ENCODE results near the gene CAMSAP3.
"Not testable (repeated sequence)": the region's sequence is repeated elsewhere in the genome, so short reads cannot be mapped to it uniquely, and the experiment has no call there.

CAMSAP3 gene

DNA sequence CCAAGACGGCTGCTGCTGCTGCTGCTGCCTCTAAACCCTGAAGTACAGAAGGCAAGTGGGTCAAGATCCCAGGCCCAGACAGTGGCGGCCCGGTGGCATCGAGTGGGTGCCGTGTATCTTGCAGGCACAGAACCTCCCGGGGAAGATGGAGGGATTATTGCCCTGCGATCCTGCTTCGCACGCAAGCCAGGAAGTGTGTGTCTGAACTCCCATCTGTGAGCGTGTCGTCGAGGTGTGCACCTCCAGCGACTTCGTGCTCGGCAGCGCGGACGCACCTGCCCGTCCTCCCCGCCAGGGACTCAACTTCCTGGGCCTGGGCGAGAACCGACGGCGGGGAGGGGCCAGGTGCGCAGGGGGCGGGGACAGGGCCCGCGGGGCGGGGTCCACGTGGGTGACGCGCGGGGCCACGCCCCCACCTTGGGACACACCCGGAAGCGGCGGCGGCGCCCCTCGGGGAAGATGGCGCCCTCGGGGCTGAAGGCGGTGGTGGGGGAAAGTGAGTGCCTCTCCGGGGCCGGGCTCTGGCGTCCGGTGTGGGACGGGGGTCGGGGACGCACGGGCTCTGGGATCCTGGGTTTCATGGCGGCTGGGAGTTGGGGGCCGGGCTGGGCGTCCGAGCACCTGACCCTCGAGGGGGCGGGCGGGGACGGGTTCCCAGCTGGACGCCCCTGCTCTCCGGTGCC is 41.2 kb downstream of the CAMSAP3 start, which contains the start of gene STXBP2:
STXBP2 (plus strand) TSS at position 420 of the 683 bp plus-strand sequence; CDS start at position 460, 40 bp downstream.
- DNase-seq = peak; percentile 75

DNA sequence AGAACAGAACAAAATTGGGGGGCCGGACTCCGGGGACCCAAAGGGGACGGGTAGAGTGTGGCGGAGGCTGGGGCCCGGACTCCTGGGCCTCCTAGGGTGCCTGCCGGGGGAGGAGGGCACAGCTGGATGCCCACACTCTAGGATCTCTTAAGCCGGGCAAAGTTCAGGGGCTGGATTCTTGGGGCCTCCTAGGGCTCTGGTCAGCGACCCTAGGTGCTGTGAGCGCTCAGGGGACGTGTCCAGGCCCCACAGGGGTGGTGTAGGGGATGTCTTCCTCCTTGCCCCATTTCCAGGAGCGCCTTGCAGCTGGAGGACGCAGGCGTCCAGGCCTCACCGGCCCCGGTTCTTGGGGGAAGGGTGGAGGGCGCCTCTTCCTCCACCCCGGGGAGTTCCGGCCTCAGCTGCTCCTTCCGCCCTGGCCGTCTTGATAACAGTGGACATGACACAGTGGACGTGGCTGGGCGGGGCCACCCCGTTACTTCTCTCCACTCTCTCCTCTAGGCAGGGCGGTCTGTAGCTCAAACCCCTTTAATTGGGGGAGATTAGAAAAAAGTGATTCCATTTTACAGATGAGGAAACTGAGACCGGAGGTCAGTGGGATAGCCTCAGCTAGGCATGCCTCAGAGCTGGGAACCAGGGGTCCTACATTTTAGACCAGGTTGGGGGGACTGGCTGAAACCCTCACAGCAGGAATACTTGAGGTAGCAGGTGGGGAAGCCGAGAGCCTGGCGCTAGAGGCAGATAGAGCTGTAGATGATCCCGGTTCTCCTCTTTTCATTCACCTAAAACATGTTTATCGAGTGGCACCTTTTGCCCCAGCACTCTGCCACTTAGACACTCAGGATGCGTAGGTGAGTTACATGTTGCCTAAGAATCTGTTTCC is 42.0 kb downstream of the CAMSAP3 start:
- no peak for DNase-seq

DNA sequence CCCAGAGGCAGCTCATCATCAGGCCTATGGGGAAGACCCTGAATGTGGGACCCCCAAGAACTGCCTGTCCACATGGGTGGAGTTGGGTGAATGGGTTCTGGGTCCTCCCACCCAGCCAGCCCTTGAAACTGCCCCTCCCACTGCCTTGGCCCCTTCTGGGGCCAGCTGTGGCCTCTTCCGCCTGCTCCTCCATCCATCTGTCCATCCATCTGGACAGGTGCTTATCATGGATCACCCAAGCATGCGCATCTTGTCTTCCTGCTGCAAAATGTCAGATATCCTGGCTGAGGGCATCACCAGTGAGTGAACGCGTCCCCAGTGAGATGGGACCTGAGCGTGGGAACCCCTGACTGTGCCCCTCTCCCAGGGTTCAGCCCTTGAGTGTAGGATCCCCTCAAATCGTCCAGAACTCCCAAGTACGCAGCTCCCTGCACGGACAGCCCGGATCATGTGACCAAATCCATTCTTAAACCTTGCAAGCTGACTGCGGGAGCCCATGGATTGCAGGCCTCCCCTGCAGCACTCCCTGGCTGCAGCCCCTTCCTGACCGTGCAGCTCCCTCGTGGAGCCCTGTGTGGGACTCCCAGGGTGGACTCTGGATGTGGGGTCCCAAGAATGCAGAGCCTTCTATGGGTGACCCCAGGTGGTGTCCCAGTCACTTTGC is 43.3 kb downstream of the CAMSAP3 start:
- DNase-seq = no peak

DNA sequence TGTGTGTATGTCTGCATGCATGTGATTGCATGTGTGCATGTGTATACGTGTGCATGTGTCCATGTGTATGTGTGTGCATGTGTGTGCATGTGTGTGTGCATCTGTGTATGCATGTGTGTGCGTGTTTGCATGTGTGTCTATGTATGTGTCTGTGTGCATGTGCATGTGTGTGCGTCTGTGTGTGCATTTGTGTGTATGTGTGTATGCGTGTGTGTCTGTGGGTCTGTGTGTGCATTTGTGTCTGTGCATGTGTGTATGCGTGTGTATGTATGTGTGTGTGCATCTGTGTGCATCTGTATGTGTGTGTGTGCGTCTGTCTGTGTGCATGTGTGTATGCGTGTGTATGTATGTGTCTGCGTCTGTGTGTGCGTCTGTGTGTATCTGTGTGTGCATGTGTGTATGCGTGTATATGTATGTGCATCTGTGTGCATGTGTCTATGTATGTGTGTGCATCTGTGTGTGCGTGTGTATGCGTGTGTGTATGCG is 44.2 kb downstream of the CAMSAP3 start:
- DNase-seq = no peak

DNA sequence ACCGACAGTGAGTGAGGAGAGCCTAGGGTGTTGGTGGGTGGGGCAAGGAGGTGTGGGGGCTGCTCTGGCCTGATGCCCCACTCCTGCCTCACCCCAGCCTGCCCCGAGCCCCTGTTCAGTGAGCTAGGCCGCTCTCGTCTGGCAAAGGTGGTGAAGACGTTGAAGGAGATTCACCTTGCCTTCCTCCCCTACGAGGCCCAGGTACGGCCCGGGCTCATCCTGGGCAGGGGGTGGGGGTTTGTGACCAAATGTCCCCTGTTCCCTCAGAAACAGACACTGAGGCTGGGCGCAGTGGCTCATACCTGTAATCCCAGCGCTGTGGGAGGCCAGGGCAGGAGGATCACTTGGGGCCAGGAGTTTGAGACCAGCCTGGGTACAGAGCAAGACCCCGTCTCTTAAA is 45.1 kb downstream of the CAMSAP3 start:
- DNase-seq = no peak

DNA sequence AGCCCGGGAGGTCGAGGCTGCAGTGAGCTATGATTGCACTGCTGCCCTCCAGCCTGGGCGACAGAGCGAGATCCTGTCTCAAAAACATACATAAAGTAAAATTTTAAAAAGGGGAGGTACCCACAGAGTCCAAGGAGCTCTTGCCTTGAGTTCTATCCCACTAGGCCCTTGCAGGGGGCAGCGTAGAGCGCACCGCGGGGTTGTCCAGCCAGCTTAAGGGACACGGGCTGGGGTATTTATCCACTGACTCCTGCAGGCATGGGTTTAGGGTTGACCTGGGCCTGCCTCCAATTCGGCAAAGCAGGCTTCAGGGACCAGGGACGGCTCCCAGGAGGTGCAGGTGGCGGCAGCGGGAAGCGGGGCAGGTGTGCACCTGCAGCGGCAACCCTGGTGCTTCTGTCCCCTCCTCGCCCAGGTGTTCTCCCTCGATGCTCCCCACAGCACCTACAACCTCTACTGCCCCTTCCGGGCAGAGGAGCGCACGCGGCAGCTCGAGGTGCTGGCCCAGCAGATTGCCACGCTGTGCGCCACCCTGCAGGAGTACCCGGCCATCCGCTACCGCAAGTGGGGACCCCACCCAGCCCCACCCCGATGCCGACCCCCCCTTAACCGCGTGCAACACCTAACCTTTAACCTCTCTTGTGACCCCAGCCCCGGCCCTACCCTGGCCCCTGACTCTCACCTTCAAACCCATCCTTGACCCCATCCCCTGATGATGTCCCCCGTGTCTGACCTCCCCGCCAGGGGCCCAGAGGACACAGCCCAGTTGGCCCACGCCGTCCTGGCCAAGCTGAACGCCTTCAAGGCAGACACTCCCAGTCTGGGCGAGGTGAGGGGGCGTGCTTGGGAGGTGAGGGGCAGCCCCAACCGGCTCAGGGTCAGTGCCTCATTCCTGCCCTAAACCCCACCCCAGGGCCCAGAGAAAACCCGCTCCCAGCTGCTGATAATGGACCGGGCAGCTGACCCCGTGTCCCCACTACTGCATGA is 45.9 kb downstream of the CAMSAP3 start:
- no peak for DNase-seq

DNA sequence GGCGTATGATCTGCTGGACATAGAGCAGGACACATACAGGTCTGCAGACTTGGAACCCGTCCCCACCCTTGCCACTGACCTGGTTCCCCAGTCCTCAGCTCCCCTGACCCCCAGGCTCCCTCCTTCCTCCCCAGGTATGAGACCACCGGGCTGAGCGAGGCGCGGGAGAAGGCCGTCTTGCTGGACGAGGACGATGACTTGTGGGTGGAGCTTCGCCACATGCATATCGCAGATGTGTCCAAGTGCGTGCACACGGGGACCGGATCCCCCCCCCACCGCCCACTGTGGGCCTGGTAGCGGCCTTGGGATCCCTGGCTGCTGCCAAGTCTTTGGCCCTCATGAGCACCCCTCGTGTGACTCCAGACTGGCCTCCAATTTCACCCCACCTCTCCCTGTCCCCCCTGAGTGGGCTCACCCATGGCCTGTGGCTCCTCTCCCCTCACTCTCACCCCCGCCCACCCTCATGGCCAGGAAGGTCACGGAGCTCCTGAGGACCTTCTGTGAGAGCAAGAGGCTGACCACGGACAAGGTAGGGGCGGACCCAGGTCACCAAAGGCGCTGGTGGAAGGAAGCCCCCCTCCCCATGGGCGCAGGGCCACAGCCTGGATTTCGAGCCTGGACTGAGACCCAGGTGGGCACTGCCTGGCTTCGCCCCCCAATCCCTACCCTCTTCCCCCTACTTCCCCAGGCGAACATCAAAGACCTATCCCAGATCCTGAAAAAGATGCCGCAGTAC is 46.8 kb downstream of the CAMSAP3 start:
- no peak for DNase-seq

DNA sequence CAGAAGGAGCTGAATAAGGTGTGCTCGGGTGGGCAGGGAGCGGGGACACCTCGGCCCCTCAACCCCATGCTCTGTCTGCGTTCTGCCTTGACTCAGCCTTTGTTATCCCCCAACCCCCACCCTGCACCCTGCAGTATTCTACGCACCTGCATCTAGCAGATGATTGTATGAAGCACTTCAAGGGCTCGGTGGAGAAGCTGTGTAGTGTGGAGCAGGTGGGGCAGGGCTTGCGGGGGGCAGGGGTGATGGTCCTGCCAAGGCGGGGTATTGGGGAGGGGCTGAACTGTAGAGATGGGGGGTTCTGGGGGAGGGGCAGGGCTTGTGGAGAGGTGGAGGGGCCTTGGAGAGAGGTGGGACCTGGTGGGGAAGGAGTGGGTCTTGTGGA is 47.4 kb downstream of the CAMSAP3 start:
- no peak for DNase-seq

DNA sequence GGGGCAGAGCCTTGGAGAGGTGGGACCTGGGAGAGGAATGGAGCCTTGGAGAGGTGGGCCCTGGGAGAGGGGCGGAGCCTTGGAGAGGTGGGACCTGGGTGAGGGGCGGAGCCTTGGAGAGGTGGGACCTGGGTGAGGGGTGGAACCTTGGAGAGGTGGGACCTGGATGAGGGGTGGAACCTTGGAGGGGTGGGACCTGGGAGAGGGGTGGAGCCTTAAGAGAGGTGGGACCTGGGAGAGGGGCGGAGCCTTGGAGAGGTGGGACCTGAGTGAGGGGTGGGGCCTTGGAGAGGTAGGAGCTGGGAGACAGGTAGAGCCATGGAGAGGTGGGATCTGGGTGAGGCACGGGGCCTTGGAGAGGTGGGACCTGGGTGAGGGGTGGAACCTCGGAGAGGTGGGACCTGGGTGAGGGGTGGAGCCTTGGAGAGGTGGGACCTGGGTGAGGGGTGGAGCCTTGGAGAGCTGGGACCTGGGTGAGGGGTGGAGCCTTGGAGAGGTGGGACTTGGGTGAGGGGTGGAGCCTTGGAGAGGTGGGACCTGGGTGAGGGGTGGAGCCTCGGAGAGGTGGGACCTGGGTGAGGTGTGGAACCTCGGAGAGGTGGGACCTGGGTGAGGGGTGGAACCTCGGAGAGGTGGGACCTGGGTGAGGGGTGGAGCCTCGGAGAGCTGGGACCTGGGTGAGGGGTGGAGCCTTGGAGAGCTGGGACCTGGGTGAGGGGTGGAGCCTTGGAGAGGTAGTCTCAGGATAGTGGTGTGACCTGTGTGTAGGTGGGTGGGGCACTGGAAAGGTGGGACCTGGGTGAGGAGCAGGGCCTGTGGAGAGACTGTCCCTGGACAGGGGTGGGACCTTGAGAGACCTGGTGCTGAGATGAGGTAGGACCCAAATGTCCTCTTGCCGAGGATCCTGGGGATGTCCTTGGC is 48.2 kb downstream of the CAMSAP3 start:
- not testable (repeated sequence) for DNase-seq

DNA sequence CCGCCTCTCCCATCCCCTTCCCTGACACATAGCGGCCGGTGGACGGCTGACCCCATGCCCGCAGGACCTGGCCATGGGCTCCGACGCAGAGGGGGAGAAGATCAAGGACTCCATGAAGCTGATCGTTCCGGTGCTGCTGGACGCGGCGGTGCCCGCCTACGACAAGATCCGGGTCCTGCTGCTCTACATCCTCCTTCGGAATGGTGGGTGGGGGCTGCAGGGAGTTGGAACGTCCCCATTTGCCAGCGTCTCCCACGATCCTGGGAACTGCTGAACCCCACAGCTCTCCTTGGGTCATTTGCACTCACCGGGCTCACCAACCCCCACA is 48.9 kb downstream of the CAMSAP3 start:
- DNase-seq = no peak

DNA sequence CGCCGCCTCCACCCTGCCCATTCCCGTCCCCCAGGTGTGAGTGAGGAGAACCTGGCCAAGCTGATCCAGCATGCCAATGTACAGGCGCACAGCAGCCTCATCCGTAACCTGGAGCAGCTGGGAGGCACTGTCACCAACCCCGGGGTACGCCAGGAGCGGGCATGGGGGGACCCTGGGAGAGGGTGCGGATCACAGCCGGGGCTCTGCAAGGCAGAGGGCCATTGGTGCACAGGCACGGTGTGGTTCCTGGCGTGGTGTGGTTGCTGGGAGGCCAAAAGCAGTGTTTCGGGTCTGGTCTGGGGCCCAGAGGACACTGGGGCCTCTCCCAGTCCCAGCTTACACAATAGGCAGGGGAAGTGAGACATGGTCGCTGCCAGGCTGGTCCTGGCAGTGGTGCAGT is 49.5 kb downstream of the CAMSAP3 start:
- no peak for DNase-seq

DNA sequence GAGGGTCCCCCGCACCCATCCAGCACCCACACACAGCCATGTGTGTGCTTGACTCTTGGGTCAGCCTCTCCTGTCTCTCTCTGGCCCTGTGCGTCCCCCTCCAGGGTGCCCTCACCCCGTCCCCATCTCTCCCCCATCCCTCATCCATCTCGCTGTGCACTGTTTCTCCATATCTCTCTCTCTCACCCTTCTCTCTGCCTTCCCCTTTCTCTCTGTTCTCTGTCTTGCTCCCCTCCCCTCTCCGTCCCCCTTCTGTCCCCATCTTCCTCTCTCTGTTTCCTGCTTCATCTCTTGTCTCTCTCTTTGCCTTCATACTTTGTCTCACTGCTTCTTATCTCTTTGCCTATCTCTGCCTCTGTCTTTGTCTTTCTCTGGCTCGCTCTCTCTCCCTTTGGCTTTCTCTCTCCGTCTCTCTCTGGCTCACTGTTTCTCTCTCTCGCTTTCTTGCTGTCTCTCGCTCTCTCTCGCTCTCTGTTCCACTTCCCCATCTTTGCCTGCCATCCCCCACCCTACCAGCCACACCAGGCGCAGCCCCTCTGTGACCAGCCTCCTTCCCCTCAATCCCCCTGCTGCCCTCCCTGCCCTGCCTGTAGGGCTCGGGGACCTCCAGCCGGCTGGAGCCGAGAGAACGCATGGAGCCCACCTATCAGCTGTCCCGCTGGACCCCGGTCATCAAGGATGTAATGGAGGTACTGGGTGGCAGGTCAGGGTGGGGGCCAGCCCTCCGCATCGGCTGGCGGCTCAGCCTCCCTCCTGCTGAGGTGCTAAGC is 50.2 kb downstream of the CAMSAP3 start:
- no peak for DNase-seq

DNA sequence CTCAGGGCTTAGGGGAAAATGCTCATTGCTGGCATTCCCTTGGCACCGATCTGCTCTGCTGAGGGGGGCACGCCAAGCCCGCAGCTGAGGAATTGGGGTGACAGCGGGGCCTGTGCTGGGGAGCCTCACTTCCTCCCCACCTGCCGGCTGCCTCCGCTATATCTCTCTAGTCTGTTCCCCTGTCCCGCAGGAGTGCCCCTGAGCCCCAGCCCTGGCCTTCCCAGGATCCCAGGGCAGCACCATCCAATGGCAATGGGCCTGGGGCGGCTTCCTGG is 50.7 kb downstream of the CAMSAP3 start:
- DNase-seq = no peak

DNA sequence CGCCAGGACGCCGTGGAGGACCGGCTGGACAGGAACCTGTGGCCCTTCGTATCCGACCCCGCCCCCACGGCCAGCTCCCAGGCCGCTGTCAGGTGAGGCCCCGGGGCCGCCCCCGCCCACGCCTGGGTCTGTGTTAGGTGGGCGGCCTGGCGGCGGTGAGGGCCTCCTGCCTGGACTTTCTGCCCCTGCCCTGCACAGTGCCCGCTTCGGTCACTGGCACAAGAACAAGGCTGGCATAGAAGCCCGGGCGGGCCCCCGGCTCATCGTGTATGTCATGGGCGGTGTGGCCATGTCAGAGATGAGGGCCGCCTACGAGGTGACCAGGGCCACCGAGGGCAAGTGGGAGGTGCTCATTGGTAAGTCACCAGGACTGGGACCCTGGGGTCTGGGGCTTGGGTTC is 51.5 kb downstream of the CAMSAP3 start:
- DNase-seq = no peak

DNA sequence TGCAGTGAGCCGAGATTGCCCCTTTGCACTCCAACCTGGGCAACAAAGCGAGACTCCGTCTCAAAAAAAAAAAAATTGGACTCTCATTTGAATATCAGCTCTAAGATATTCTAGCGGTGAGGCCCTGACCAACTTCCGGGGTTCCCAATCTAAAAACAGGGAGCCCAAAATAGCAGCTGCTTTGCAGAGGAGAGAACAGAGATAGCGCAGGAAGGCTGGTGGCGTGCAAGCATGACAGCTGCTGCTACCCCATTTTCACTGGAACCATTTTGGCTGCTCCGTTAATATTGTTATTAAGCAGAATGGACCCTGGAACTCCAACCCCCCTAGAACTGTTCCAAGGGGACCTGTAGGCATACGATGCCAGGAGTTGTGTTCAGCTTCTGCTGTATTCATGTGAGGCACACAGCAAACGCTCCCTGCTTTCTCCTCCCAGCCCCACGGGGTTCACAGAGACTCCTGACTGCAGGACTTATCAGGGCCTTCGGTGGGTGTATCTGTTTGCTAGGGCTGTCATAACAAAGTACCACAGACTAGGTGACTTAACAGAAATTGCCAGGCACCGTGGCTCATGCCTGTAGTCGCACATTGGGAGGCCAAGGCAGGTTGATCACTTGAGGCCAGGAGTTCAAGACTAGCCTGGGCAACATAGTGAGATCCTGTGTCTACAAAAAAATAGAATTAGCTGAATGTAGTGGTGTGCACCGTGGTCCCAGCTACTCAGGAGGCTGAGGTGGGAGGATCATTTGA is 52.8 kb downstream of the CAMSAP3 start:
- no peak for DNase-seq

DNA sequence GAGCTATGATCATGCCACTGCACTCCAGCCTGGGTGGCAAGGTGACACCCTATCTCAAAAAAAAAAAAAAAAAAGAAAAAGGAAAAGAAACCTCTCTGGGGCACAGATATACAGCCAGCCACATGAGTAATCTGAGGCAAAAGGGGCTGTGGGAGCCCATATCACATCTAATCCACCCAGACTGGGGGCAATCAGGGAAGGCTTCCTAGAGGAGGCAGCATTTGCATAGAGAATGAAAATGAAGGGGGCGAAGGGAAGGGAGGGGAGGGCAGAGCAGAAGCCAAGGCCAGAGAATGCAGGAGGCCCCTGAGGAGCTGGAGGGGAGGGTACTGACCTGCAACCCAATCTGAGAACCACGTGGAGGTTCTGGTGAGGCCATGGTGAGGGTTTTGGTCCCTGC is 54.5 kb downstream of the CAMSAP3 start:
- DNase-seq = no peak

DNA sequence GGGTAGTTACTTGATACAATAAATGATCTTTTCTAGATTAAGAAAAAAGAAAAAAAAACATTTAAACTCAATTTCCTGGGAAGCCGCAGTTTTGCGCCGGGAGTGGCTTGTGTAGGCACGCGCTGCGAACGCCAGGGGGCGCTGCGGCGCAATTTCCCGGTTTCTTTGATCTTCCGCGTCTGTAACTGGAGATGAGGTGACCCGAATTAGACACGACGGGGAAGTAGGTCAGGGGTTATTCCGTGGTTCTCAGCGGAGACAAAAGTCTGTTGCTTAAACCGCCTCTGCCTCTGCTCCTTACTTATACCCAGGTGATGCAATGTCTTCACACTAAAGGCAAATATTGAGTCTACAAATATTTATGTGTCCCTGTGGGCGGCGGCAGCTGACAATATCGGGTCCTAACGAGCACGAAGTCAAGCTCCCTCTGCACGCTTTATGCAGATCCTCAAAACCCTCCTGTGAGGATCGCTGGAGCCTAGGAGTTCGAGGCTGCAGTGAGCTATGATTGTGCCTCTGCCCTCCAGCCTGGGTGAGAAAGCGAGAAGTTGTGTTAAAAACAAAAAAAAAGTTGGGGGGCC is 56.5 kb downstream of the CAMSAP3 start:
- DNase-seq = peak; percentile 72

DNA sequence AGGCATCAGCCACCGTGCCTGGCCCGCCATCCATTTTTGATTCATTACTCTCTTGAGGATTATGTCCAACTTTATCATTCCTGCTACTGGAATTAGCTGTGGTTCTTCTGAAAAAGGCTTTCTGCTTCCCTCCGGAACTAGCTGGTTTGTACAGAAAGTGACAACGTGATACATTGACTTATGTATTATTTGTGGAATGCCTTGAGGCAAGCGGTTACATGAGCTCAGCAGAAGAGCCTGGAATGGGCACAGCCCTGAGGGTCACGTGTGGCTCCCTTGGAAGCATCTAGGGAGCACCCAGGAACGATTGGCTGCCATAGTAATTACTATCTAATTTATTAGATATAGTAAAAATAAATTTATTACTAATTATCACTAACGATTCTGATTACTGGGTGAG is 58.7 kb downstream of the CAMSAP3 start:
- DNase-seq = no peak

DNA sequence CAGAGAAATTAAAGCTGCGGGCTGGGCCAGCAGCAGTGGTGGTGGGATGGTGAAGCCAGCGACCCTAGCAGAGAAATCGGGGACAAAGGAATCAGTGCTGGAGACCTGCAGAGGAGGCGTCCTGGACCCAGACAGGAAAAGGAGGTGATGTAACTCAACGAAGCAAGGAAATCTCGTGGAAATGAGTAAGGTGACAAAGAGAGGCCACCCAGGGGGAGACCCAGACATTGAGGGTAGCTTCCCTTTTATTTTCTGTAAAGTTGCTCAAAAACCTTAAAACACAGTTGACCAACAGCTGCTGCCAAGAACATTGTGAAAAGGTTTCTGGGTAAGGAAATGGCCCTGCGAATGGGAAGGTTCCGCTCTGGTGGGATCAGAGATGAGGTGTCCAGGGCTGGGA is 59.9 kb downstream of the CAMSAP3 start:
- no peak for DNase-seq

Data from NCI-H510A treated with DMSO at 0.1 percent for 48 hours (cell line).